NB4 (cell line): ENCODE data around the gene SPPL3.

ENCODE experiments used
- DNase-seq: peaks from one replicate; pipeline ENCODE4 v3.0.0; 2010; ENCODE audit warnings: low read depth
- H3K4me3 ChIP-seq: one replicate; pipeline ENCODE4 v1.5.1; 2011; ENCODE audit warnings: mild to moderate bottlenecking, low read depth, low read length, moderate library complexity
- CTCF ChIP-seq: IDR thresholded peaks from one replicate; pipeline ENCODE4 v1.5.1; 2012; ENCODE audit warnings: low read depth, low read length
- MYC ChIP-seq: IDR thresholded peaks from 2 replicates; pipeline ENCODE4 v1.6.1; 2011; ENCODE audit warnings: low read depth, low read length
- POLR2A ChIP-seq: IDR thresholded peaks from 2 replicates; pipeline ENCODE4 v1.6.1; 2011; ENCODE audit warnings: mild to moderate bottlenecking; ENCODE audit not compliant: insufficient read length; ENCODE audit errors: extremely low read depth
- TF ChIP-seq, protein P1 (sequence below): IDR thresholded peaks from 2 replicates; pipeline ENCODE4 v1.6.1; 2011; ENCODE audit warnings: low read depth, low read length

SPPL3 gene

DNA sequence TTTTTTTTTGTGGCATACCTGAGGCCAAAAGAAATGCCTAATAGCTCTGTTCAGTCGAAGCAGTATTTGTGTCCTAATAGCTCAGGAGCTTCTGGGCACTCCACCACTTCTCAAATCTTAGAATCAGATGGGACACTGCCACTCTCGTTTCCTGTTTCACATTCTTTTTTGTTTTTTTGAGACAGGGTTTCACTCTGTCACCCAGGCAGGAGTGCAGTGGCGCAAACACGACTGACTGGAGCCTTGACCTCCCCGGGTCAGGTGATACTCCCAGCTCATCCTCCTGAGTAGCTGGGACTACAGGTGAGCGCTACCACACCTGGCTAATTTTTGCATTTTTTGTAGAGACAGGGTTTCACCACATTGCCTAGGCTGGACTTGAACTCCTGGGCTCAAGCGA is 52.7 kb downstream of the SPPL3 start:
- DNase-seq = no peak
- TF ChIP-seq POLR2A (no peak), MYC (no peak), CTCF (no peak)
- TF ChIP-seq, protein P1, sequence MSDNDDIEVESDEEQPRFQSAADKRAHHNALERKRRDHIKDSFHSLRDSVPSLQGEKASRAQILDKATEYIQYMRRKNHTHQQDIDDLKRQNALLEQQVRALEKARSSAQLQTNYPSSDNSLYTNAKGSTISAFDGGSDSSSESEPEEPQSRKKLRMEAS = no peak

DNA sequence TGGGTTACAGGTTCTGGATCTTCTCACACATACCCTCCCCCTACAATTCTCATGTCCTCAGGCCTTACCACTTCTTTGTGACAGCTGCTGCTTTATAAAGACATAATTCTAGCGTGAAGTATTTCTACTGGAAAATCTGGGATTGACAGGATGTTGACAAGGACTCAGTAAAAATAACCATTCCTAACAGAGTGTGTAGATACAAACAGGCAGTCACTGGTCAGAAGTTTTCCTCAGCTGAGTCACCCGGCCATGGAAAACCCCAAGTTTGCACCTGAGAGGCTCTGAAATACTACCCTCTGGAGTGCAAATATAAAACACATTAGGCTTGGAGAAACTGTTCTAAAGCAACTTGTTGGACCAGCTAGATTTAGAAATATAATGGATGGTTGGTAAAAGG is 54.4 kb downstream of the SPPL3 start:
- no peak for TF ChIP-seq POLR2A
- no peak for DNase-seq
- no peak overlapping the region for H3K4me3 ChIP-seq

More for the DNA sequence above, 52.7 kb downstream of the SPPL3 start:
- H3K4me3 ChIP-seq = no peak overlapping the region

DNA sequence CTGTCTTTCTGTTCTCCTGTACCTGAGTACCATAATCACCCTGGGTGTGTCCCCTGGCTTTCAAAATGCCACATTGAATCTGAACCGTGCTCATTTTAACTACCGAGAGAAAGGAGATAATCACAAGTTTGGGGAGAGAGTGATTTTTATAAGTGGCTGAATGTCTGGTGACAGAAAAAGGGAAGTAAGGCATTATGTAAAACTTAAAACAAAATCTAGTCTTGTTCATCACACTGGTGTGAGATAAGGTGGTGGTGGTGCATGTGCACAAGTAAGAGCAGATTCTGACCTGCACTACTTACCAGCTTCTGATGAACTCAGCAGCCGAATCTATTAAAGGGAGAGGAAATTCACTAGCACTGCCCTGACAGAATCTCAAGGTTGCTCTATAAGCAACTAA is 56.3 kb downstream of the SPPL3 start:
- DNase-seq = peak; percentile 76
- no peak overlapping the region for H3K4me3 ChIP-seq
- TF ChIP-seq POLR2A (no peak), MYC (peak; percentile 56)
- TF ChIP-seq, protein P1 = peak; percentile 54; the same call in 1 of the 2 replicates

DNA sequence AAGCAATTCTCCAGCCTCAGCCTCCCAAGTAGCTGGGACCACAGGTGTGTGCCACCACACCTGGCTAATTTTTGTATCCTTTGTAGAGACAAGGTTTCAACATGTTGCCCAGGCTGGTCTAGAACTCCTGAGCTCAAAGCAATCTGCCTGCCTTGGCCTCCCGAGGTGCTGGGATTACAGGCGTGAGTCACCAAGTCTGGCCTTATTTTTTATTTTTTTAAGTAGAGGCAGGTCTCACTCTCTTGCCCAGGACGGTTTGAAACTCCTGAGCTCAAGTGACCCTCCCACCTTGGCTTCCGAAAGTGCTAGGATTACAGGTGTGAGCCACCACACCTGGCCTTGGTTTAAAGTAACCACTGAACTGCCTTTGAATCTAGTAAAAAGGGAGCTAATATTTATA is 56.8 kb downstream of the SPPL3 start:
- DNase-seq = no peak
- TF ChIP-seq MYC = no peak
- no peak overlapping the region for H3K4me3 ChIP-seq

DNA sequence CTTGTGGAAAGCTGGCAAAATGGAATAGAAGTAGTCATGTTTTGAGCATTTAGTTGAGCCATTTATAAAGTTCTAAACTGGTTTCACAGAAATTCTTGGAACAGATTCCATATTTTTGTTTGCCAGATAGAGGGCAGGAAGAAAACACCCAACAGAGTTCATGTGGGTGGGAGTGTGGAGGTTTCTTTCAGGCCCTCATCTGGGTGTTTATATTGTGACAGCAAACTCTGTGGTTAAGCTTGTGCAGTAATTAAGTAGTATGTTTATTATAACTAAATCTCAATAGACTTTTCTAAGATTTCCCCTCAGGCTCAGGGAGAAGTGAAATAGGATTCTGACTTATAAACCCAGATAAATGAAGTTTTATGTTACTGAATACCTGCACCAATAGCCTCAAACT is 57.4 kb downstream of the SPPL3 start:
- TF ChIP-seq CTCF (no peak), POLR2A (no peak), MYC (no peak)
- TF ChIP-seq, protein P1 = no peak
- no peak for DNase-seq
- H3K4me3 ChIP-seq = no peak overlapping the region

GRCh38 chr12:120845696-120846095 is 58.5 kb downstream of the SPPL3 start:
- DNase-seq = no peak
- TF ChIP-seq POLR2A = no peak
- TF ChIP-seq, protein P1 = no peak
- TF ChIP-seq CTCF = no peak
- TF ChIP-seq MYC = no peak
- H3K4me3 ChIP-seq = no peak overlapping the region

GRCh38 chr12:120844768-120845449 is 59.2 kb downstream of the SPPL3 start:
- no peak for DNase-seq
- H3K4me3 ChIP-seq = no peak overlapping the region
- TF ChIP-seq POLR2A = no peak
- no peak for TF ChIP-seq MYC
- TF ChIP-seq, protein P1 = no peak
- TF ChIP-seq CTCF = no peak
